IMR-90 (cell line): ENCODE results near the gene CUX1.
"Not testable (repeated sequence)": the region's sequence is repeated elsewhere in the genome, so short reads cannot be mapped to it uniquely, and the experiment has no call there.

Source experiments
- BHLHE40 ChIP-seq: fragments of 150-350 bp; IDR thresholded peaks from 2 replicates; pipeline ENCODE4 v1.6.1; 2016; ENCODE audit warnings: mild to moderate bottlenecking, low read depth, low read length
- FOS ChIP-seq: fragments of 150-350 bp; IDR thresholded peaks from 2 replicates; pipeline ENCODE4 v1.6.1; 2016; ENCODE audit warnings: low read depth, low read length
- POLR2A ChIP-seq: IDR thresholded peaks from 2 replicates; pipeline ENCODE4 v1.6.1; 2012; ENCODE audit warnings: mild to moderate bottlenecking, low read depth, low read length
- TF ChIP-seq, protein P1 (sequence below): conservative IDR thresholded peaks from 2 replicates; pipeline ENCODE4 v1.5.1; 2012; ENCODE audit warnings: mild to moderate bottlenecking, low read depth, low read length, improper control_type of control experiment
- TF ChIP-seq, protein P2 (sequence below): fragments of 150-350 bp; IDR thresholded peaks from 2 replicates; pipeline ENCODE4 v1.6.1; 2017; ENCODE audit warnings: mild to moderate bottlenecking, antibody characterized with exemption, low read length, low read depth

DNA sequence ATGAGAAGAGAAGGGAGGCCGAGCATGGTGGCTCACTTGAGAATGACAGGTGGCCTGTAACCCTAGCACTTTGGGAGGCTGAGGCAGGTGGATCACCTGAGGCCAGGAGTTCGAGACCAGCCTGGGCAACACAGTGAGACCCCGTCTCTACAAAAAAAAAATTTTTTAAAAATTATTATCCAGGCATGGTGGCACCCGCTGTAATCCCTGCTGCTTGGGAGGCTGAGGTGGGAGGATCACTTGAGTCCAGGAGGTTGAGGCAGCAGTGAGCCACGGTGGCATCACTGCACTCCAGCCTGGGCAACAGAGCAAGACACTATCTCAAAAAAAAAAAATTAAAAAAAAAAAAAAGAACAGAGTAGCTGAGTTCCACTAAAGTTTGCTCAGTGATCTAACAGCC is 412.7 kb downstream of the CUX1 start:
- TF ChIP-seq, protein P1, sequence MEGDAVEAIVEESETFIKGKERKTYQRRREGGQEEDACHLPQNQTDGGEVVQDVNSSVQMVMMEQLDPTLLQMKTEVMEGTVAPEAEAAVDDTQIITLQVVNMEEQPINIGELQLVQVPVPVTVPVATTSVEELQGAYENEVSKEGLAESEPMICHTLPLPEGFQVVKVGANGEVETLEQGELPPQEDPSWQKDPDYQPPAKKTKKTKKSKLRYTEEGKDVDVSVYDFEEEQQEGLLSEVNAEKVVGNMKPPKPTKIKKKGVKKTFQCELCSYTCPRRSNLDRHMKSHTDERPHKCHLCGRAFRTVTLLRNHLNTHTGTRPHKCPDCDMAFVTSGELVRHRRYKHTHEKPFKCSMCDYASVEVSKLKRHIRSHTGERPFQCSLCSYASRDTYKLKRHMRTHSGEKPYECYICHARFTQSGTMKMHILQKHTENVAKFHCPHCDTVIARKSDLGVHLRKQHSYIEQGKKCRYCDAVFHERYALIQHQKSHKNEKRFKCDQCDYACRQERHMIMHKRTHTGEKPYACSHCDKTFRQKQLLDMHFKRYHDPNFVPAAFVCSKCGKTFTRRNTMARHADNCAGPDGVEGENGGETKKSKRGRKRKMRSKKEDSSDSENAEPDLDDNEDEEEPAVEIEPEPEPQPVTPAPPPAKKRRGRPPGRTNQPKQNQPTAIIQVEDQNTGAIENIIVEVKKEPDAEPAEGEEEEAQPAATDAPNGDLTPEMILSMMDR = not testable (repeated sequence)
- not testable (repeated sequence) for TF ChIP-seq BHLHE40, POLR2A, FOS
- TF ChIP-seq, protein P2, sequence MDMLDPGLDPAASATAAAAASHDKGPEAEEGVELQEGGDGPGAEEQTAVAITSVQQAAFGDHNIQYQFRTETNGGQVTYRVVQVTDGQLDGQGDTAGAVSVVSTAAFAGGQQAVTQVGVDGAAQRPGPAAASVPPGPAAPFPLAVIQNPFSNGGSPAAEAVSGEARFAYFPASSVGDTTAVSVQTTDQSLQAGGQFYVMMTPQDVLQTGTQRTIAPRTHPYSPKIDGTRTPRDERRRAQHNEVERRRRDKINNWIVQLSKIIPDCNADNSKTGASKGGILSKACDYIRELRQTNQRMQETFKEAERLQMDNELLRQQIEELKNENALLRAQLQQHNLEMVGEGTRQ = not testable (repeated sequence)
